ENCODE measurements around the gene C6orf132.

DNA sequence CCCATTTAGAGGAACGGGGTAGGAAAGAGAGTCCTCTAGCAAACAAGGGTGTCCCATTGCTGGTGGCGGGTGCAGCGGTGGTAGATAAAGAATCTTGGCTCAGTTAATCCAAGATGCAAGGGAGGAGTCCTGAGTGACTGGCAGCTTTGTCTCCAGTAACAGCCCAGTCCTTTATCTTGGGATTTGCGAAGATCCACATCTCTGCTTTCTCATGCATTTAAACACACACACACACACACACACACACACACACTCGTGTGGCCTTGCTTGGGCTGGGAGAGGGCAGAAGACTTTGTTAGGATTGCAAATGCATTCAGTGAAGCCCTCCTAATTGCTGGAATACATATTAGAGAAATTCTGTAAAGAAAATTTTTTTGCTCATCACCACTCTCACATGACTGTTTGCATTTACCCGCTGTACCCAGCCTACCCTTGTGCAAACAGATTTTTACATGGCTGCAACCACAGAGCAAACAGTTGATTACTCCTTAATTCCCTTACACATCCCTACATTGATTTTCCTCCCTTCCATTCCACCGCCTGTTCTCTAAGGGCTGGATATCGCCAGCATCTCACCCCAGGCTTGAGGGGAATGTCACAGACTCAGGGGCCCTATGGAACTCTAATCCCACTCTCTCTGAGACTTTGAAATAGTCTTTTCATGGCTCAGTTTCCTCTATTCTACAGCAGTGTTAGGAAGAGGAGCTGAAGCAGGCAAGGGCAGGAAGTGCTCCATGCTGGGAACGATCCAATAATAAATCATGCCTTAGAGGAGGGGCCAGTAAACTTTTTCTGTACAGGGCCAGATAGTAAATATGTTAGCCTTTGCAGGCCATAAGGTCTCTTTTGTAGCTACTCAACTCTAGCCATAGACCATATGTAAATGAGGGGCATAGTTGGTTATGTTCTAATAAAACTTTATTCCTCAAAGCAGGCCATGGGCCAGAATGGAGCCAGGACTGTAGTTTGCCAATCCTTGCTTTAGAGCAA, 3.5 kb downstream of the C6orf132 start:
- TF ChIP-seq CTCF (conservative IDR thresholded peaks at IDR 0.05; ENCODE audit: low read depth, low read length) (no peak), EZH2 (IDR thresholded peaks at IDR 0.05; ENCODE audit: low read length, unreplicated experiment) (no peak)

Data from PC-3 (cell line).